ENCODE results near the gene LPP. TPM values are rescaled to one million over a fixed set of nuclear protein-coding genes. Genes with fewer than 3 reads are reported as not detected.

Gene LPP
- total and polyA plus RNA-seq, 2 of the 4 experiments (the other 2 are of a cell fraction), result 16.0 to 130 TPM

DNA sequence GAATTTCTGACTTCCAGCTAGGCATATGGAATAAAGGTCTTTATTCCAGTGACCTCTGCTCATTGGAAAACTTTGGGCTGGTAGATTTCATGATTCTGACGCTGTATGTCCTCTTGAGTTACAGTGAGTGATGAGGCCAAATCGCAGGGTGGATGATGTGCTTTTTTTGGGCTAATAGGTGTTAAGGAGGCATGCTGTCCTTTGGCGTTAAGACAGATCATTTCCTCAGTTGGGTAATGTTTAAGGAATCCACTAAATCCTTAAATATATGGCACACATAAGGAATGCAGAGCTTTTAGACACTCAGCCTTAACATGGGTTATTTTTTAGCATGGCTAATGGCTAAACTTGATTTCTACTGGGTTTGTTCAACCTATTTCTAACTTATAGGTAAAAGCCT, 87.9 kb downstream of the LPP start:
- dilution Hi-C loops (cut with HindIII; ENCODE audit: low sequenced_read_pairs, unreplicated experiment), result no loop called here

More for the DNA sequence above, 87.9 kb downstream of the LPP start:
- Histone ChIP-seq H2BK15ac (ENCODE audit: low read depth, low read length) (no peak overlapping the region), H4K5ac (ENCODE audit: low read depth, low read length) (no peak overlapping the region), H3K4me2 (ENCODE audit: low read depth, low read length) (peak overlapping the region; percentile 1; the same call in 1 of the 2 replicates), H3K9ac (ENCODE audit: low read depth, low read length) (no peak overlapping the region), H4K8ac (ENCODE audit: low read depth in 2 of 2, low read length in 2 of 2) (no peak overlapping the region), H3K9me3 (ENCODE audit: control insufficient read depth, insufficient read depth, low read length) (no peaks in the 10 kb centered on the region), H2AFZ (replicated peaks; ENCODE audit: low read length, poor library complexity) (no peak overlapping the region), H4K91ac (ENCODE audit: insufficient read depth, low read depth, low read length) (no peak overlapping the region), H3K4me1 (ENCODE audit: control insufficient read depth, insufficient read depth, low read length) (peaks cover 22% of the 10 kb centered on the region), H4K20me1 (ENCODE audit: insufficient read depth, low read length) (peaks cover 70% of the 10 kb centered on the region), H3K79me1 (ENCODE audit: low read depth in 1 of 2, low read length in 2 of 2) (peaks cover 35 to 86% of the 10 kb centered on the region in 2 experiments), H2BK20ac (ENCODE audit: low read depth, low read length) (no peak overlapping the region), H3K4me3 (ENCODE audit: insufficient read depth, low read depth, low read length) (no peak overlapping the region), H3K18ac (ENCODE audit: low read depth, low read length) (no peak overlapping the region), H2AK5ac (ENCODE audit: low read depth, low read length) (no peak overlapping the region), H3K36me3 (ENCODE audit: control insufficient read depth, insufficient read depth, low read length) (peaks cover 2% of the 10 kb centered on the region), H2AK9ac (replicated peaks; ENCODE audit: low read depth, low read length, poor library complexity) (no peak overlapping the region), H3K27ac (ENCODE audit: insufficient read depth, low read length) (no peak overlapping the region), H3K4ac (ENCODE audit: low read depth, low read length) (no peak overlapping the region), H2BK120ac (ENCODE audit: low read depth, low read length) (no peak overlapping the region), H3K23ac (ENCODE audit: low read depth, low read length) (0 out of 2 replicates have a peak overlapping the region, but pooled peaks have one; percentile 53), H3K56ac (ENCODE audit: extremely low read depth, insufficient read depth, low read length) (no peak overlapping the region), H3K27me3 (ENCODE audit: control insufficient read depth, insufficient read depth, low read length) (no peaks in the 10 kb centered on the region), H3K9me1 (ENCODE audit: insufficient read depth, low read length) (peaks cover 32% of the 10 kb centered on the region), H3K14ac (replicated peaks; ENCODE audit: low read depth, low read length) (0 out of 2 replicates have a peak overlapping the region, but pooled peaks have one; percentile 24), H2BK5ac (ENCODE audit: low read depth, low read length, poor library complexity, severe bottlenecking) (peak overlapping the region; percentile 31)
- ChIA-PET CTCF (interaction anchor here (0.6 kb wide), 1 partner anchor 500 kb away, joined by 3 read pairs; no protein-coding TSS in a partner anchor), POLR2A (ENCODE audit: unreplicated experiment) (no interaction called here)
- in situ Hi-C loops (cut with MboI; ENCODE audit: low sequenced_read_pairs) (no loop called here), intact Hi-C loops (cut with micrococcal nuclease) (no loop called here)
- WGBS, 2 experiments (ENCODE audit: extremely low coverage in 2 of 2, insufficient read length in 1 of 2), result 60% methylated on average over 1 of the region's 3 CpGs; no CpG with 5 or more reads in 1 of the 2 experiments
- no peak for TF ChIP-seq RAD21 (IDR thresholded peaks at IDR 0.05; ENCODE audit: low read length)
- TF ChIP-seq, protein P1, sequence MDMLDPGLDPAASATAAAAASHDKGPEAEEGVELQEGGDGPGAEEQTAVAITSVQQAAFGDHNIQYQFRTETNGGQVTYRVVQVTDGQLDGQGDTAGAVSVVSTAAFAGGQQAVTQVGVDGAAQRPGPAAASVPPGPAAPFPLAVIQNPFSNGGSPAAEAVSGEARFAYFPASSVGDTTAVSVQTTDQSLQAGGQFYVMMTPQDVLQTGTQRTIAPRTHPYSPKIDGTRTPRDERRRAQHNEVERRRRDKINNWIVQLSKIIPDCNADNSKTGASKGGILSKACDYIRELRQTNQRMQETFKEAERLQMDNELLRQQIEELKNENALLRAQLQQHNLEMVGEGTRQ (IDR thresholded peaks at IDR 0.05; ENCODE audit: low read depth, low read length), result no peak
- TF ChIP-seq MAFK (IDR thresholded peaks at IDR 0.05; ENCODE audit: low read depth, low read length), result no peak
- TF ChIP-seq, protein P2, sequence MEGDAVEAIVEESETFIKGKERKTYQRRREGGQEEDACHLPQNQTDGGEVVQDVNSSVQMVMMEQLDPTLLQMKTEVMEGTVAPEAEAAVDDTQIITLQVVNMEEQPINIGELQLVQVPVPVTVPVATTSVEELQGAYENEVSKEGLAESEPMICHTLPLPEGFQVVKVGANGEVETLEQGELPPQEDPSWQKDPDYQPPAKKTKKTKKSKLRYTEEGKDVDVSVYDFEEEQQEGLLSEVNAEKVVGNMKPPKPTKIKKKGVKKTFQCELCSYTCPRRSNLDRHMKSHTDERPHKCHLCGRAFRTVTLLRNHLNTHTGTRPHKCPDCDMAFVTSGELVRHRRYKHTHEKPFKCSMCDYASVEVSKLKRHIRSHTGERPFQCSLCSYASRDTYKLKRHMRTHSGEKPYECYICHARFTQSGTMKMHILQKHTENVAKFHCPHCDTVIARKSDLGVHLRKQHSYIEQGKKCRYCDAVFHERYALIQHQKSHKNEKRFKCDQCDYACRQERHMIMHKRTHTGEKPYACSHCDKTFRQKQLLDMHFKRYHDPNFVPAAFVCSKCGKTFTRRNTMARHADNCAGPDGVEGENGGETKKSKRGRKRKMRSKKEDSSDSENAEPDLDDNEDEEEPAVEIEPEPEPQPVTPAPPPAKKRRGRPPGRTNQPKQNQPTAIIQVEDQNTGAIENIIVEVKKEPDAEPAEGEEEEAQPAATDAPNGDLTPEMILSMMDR (conservative IDR thresholded peaks at IDR 0.05; ENCODE audit: low read depth, low read length), result no peak
- no peak for TF ChIP-seq MXI1 (IDR thresholded peaks at IDR 0.05; ENCODE audit: borderline replicate concordance, low read depth, low read length)
- TF ChIP-seq, protein P3, sequence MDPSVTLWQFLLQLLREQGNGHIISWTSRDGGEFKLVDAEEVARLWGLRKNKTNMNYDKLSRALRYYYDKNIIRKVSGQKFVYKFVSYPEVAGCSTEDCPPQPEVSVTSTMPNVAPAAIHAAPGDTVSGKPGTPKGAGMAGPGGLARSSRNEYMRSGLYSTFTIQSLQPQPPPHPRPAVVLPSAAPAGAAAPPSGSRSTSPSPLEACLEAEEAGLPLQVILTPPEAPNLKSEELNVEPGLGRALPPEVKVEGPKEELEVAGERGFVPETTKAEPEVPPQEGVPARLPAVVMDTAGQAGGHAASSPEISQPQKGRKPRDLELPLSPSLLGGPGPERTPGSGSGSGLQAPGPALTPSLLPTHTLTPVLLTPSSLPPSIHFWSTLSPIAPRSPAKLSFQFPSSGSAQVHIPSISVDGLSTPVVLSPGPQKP (IDR thresholded peaks at IDR 0.05; ENCODE audit: borderline replicate concordance, low read depth, low read length), result no peak
- TF ChIP-seq CHD1 (IDR thresholded peaks at IDR 0.05; ENCODE audit: low read depth, low read length), result no peak
- no peak for TF ChIP-seq RFX5 (IDR thresholded peaks at IDR 0.05; ENCODE audit: low read depth, low read length)
- no peak for TF ChIP-seq MAZ (IDR thresholded peaks at IDR 0.05; ENCODE audit: borderline replicate concordance, low read depth, low read length)
- TF ChIP-seq CEBPB (IDR thresholded peaks at IDR 0.05; ENCODE audit: low read depth, low read length), result no peak
- no peak for TF ChIP-seq FOS (IDR thresholded peaks at IDR 0.05; ENCODE audit: low read depth, low read length)
- no peak for TF ChIP-seq POLR2A (IDR thresholded peaks at IDR 0.05; ENCODE audit: low read depth, low read length)
- no peak for TF ChIP-seq RCOR1 (IDR thresholded peaks at IDR 0.05; ENCODE audit: insufficient replicate concordance, low read length)
- no peak for TF ChIP-seq BHLHE40 (IDR thresholded peaks at IDR 0.05; ENCODE audit: low read depth, low read length)
- TF ChIP-seq SMC3 (IDR thresholded peaks at IDR 0.05; ENCODE audit: low read depth, low read length), result no peak
- no peak for TF ChIP-seq NFE2L2 (IDR thresholded peaks at IDR 0.05; ENCODE audit: low read depth, low read length)
- ATAC-seq (ENCODE audit: low read depth) (no peak; the same call in 1 of the 2 replicates), DNase-seq (no peak)
- no TSS peak for BruUV-seq (replicated peaks)
